ENCODE results near the gene PRODH.
"Not testable (repeated sequence)": the region's sequence is repeated elsewhere in the genome, so short reads cannot be mapped to it uniquely, and the experiment has no call there.

Gene PRODH

GRCh38 chr22:18935889-18936529 lies at the start of gene PRODH:
PRODH (minus strand) TSS chr22:18936293; CDS start chr22:18936287, 6 bp downstream.
- DNase-seq = no peak

- DNase-seq = no peak
Observed at GRCh38 chr22:18985780-18986179, 49.7 kb upstream of the PRODH start.

GRCh38 chr22:18984564-18984963 lies 48.5 kb upstream of the PRODH start:
- no peak for DNase-seq

- no peak for DNase-seq
Observed at GRCh38 chr22:18983120-18983651, 47.1 kb upstream of the PRODH start.

- DNase-seq = no peak
Observed at GRCh38 chr22:18980829-18981228, 44.7 kb upstream of the PRODH start.

GRCh38 chr22:18979957-18980356 lies 43.9 kb upstream of the PRODH start:
- DNase-seq = no peak

- DNase-seq = no peak
Observed at GRCh38 chr22:18978506-18978905, 42.4 kb upstream of the PRODH start.

- no peak for DNase-seq
Observed at GRCh38 chr22:18977824-18978425, 41.8 kb upstream of the PRODH start.

- no peak for DNase-seq
Observed at GRCh38 chr22:18976197-18976751, 40.2 kb upstream of the PRODH start.

- DNase-seq = no peak
Observed at GRCh38 chr22:18975434-18976196, 39.5 kb upstream of the PRODH start.

- no peak for DNase-seq
Observed at GRCh38 chr22:18974477-18975180, 38.5 kb upstream of the PRODH start.

GRCh38 chr22:18973264-18974031 lies 37.4 kb upstream of the PRODH start:
- no peak for DNase-seq

GRCh38 chr22:18972591-18972990 lies 36.5 kb upstream of the PRODH start:
- DNase-seq = not testable (repeated sequence)

GRCh38 chr22:18972029-18972428 lies 35.9 kb upstream of the PRODH start:
- DNase-seq = not testable (repeated sequence)

- DNase-seq = no peak
Observed at GRCh38 chr22:18971321-18971751, 35.2 kb upstream of the PRODH start.

GRCh38 chr22:18970948-18971315 lies 34.8 kb upstream of the PRODH start:
- DNase-seq = no peak

- DNase-seq = no peak
Observed at GRCh38 chr22:18970176-18970947, 34.3 kb upstream of the PRODH start.

- DNase-seq = not testable (repeated sequence)
Observed at GRCh38 chr22:18969158-18969942, 33.3 kb upstream of the PRODH start.

GRCh38 chr22:18968011-18968749 lies 32.1 kb upstream of the PRODH start:
- no peak for DNase-seq
